ENCODE results near the gene UPK3BL1. TPM values are rescaled to one million over a fixed set of nuclear protein-coding genes. Genes with fewer than 3 reads are reported as not detected.
"Not testable (repeated sequence)": the region's sequence is repeated elsewhere in the genome, so short reads cannot be mapped to it uniquely, and the experiment has no call there.

UPK3BL1 gene
- total RNA-seq, 1 donor = 7.5 TPM

- H3K27me3 ChIP-seq (ENCODE audit: insufficient read depth, low read length); H3K4me1 ChIP-seq (ENCODE audit: insufficient read depth, low read length); H3K9me3 ChIP-seq (ENCODE audit: low read depth, low read length); H3K4me3 ChIP-seq (ENCODE audit: low read length): not testable (repeated sequence)
Observed at GRCh38 chr7:102611013-102611674, 31.4 kb downstream of the UPK3BL1 start.

- not testable (repeated sequence) for H3K4me1 ChIP-seq (ENCODE audit: insufficient read depth, low read length); H3K27me3 ChIP-seq (ENCODE audit: insufficient read depth, low read length); H3K4me3 ChIP-seq (ENCODE audit: low read length); H3K9me3 ChIP-seq (ENCODE audit: low read depth, low read length)
Observed at GRCh38 chr7:102610441-102610840, 32.1 kb downstream of the UPK3BL1 start.

DNA sequence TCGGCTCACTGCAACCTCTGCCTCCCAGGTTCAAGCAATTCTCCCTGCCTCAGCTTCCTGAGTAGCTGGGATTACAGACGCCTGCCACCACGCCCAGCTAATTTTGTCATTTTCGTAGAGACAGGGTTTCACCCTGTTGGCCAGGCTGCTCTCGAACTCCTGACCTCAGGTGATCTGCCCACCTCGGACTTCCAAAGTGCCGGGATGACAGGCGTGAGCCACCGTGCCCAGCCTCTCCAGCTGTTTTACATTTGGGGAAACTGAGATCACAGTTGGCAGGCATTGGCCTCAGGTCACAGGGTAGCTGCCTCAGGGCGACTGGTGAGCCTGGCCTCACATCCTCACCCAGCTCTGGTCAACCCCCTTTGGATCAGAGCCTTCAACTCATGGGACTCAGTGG, 32.9 kb downstream of the UPK3BL1 start:
- not testable (repeated sequence) for H3K27me3 ChIP-seq (ENCODE audit: insufficient read depth, low read length); H3K4me3 ChIP-seq (ENCODE audit: low read length); H3K4me1 ChIP-seq (ENCODE audit: insufficient read depth, low read length); H3K9me3 ChIP-seq (ENCODE audit: low read depth, low read length)

DNA sequence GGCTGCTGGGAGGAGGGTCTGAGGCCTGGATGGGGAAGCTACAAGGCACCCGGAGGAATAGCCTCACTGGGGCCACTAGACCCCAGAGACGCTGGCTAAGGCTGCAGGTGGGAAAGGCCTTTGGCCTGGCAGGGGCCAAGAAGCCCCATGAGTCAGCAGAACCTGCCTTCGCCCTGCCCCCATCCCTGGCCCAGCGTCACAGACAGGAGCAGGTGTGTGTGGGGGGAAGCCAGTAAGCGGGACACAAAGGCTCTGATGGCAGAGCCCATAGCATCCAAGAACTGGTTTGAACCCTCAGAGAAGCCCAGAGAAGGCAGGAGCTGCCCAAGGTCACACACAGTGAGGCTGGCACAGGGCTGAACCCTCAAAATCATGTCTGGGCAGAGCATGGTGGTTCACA, 35.7 kb downstream of the UPK3BL1 start:
- not testable (repeated sequence) for H3K4me1 ChIP-seq (ENCODE audit: insufficient read depth, low read length); H3K4me3 ChIP-seq (ENCODE audit: low read length); H3K27me3 ChIP-seq (ENCODE audit: insufficient read depth, low read length); H3K9me3 ChIP-seq (ENCODE audit: low read depth, low read length)

DNA sequence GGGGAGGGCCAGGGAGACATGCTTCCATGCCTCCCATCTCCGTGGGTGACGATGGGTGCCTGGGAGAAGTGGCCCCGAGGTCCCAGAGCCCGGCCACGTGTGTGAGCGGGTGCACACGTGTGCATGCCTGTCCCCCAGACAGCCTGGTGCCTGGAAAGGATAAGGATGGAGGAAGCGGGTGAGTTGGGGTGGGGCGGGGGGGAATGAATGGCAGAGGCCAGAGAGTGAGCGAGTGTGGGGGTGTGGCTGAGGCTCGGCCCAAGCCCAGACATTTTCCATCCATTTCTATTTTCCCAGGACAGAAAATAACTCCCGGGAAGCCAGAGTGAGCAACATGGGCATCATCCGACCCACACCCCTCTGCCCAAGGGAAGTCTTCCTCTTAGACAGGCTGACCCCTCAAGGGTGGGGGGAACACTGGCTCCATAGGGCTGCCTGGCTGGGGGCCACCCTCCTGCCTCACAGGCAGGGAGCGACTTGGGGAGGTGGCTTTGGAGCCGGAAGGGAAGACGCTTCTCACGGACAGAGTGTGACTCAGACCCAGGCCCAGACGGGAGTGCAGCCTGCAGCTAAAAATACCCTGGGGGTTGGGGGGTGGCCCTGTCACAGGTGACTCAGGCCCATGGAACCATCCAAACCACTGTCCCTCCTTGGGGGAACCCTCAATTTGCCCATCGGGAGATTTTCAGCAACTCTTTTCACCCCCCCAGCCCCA, 38.0 kb downstream of the UPK3BL1 start:
- not testable (repeated sequence) for H3K27me3 ChIP-seq (ENCODE audit: insufficient read depth, low read length); H3K4me1 ChIP-seq (ENCODE audit: insufficient read depth, low read length); H3K9me3 ChIP-seq (ENCODE audit: low read depth, low read length); H3K4me3 ChIP-seq (ENCODE audit: low read length)

DNA sequence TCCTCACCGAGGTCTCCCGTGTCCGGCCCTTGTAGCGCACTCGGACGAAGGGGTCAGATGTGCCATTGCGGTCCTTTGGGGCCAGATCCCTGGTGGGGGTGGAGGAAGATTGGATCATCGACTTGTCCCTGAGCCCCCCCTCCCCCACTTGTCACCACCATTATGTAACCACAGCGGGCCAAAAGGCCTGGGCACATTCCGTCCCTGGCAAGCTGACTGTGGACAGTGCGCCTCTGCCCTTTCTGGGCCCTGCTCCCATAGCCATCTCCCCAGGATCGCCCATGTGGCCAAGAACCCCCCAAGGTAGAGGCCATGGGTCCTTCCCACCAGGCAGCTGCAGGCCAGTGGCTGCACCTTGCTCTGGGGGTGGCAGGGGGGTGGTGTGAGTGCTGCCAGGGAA, 40.3 kb downstream of the UPK3BL1 start:
- H3K9me3 ChIP-seq (ENCODE audit: low read depth, low read length); H3K4me1 ChIP-seq (ENCODE audit: insufficient read depth, low read length); H3K27me3 ChIP-seq (ENCODE audit: insufficient read depth, low read length); H3K4me3 ChIP-seq (ENCODE audit: low read length): not testable (repeated sequence)

DNA sequence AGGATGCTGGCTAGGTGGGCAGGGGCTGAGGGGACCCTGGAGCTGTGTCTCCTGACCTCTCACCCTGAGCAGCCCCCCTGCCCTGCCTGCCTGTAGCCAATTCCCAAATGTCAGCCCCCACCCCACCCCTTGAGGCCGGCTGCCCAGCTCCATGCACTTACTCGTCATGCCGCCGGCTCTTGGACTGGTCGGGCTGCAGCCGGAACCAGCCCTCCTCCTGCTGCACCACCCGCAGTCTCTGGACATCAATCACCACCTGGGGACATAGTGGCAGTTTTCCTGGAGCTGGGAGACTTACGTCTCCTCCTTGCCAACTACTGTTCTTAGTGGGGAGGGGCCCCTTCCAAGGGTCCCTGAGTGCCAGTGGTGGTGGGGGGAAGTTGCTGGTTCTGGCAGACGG, 42.9 kb downstream of the UPK3BL1 start:
- H3K4me3 ChIP-seq (ENCODE audit: low read length); H3K9me3 ChIP-seq (ENCODE audit: low read depth, low read length); H3K27me3 ChIP-seq (ENCODE audit: insufficient read depth, low read length); H3K4me1 ChIP-seq (ENCODE audit: insufficient read depth, low read length): not testable (repeated sequence)

DNA sequence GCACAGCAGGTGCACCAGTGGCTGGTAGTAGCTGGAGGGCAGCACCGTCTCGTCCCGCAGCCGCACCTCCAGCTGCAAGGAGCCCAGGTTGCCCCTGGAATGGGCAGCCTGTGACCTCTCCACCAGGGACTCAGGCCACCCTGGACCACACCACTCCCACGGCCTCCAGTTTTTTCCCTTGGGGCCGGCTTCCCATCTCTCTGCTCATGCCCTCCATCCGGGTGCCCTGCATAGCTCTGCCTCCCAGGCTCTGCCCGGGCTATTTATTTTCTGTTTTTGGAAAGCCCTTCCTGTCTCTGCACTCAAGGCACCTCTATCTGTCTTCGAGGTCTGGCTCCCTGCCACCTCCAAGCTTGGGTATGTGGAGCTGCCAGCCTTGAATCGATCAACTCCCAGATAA, 46.6 kb downstream of the UPK3BL1 start:
- not testable (repeated sequence) for H3K27me3 ChIP-seq (ENCODE audit: insufficient read depth, low read length); H3K4me1 ChIP-seq (ENCODE audit: insufficient read depth, low read length); H3K4me3 ChIP-seq (ENCODE audit: low read length); H3K9me3 ChIP-seq (ENCODE audit: low read depth, low read length)

DNA sequence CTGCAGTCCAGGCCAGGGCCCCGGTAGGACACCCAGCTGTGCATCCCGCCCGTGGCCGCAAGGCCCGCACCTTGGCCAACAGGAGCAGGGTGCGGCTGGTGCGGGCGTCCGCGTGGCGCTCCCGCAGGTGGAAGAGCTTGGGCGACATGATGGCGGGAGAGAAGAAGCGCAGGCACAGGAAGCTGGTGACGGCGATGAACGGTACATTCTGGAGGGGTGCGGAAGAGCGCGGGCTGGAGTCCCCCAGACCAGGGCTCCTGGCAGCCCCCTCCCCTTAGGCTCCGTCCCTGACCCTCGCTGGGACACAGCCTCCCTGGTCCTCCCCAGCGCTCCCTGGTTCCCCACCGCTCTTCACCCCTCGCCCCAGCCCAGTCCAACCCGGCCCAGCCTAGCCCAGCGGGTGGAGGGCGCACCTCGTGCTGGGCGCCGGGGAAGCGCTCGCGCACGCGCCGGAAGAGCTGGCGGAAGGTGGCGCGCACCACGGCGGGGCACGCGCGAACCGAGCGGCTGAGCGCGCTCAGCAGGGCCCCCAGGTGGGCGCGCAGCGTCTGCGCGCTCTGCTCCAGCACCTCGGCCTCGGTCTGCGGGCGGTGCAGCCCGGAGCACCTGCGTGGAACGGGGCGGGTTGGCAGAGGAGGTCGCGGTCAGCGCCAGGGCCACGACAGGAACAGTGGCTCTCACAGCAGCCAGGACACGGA, 48.8 kb downstream of the UPK3BL1 start:
- not testable (repeated sequence) for H3K4me3 ChIP-seq (ENCODE audit: low read length); H3K27me3 ChIP-seq (ENCODE audit: insufficient read depth, low read length)

GRCh38 chr7:102592477-102593019, 50.0 kb downstream of the UPK3BL1 start:
- H3K4me3 ChIP-seq (ENCODE audit: low read length); H3K27me3 ChIP-seq (ENCODE audit: insufficient read depth, low read length); H3K9me3 ChIP-seq (ENCODE audit: low read depth, low read length); H3K4me1 ChIP-seq (ENCODE audit: insufficient read depth, low read length): not testable (repeated sequence)

More for the DNA sequence above, 48.8 kb downstream of the UPK3BL1 start:
- not testable (repeated sequence) for H3K9me3 ChIP-seq (ENCODE audit: low read depth, low read length); H3K4me1 ChIP-seq (ENCODE audit: insufficient read depth, low read length)

DNA sequence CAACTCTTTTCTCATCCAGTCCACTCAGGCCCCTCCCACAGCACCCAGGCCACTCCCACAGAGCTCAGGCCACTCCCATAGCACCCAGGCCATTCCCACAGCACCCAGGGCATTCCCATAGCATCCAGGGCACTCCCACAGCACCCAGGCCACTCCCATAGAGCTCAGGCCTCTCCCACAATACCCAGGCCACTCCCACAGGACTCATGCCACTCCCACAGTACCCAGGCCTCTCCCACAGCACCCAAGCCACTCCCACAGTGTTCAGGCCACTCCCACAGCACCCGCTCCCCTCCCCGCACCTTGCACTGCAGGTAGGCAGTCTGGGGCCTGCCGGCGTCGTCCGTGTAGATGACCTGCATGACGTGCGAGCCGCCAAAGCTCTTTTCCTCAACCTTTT, 52.7 kb downstream of the UPK3BL1 start:
- H3K4me1 ChIP-seq (ENCODE audit: insufficient read depth, low read length); H3K27me3 ChIP-seq (ENCODE audit: insufficient read depth, low read length); H3K9me3 ChIP-seq (ENCODE audit: low read depth, low read length); H3K4me3 ChIP-seq (ENCODE audit: low read length): not testable (repeated sequence)

Other genes starting within 250 kb of the UPK3BL1 start
- 30.7 TPM for gene PRKRIP1, start 246.4 kb downstream of the UPK3BL1 start, total RNA-seq
- 33.7 TPM for gene ORAI2, start 209.2 kb downstream of the UPK3BL1 start, total RNA-seq
- 6.5 TPM for gene ALKBH4, start 177.9 kb downstream of the UPK3BL1 start, total RNA-seq
- gene LRWD1, start 177.8 kb downstream of the UPK3BL1 start, total RNA-seq = 7.0 TPM
- 31.6 TPM for gene POLR2J, start 163.9 kb downstream of the UPK3BL1 start, total RNA-seq
- gene RASA4B, start 125.0 kb downstream of the UPK3BL1 start, total RNA-seq = 9.3 TPM
- gene UPK3BL2, start 99.1 kb downstream of the UPK3BL1 start, total RNA-seq = 15.0 TPM
- gene SPDYE2, start 91.6 kb downstream of the UPK3BL1 start, total RNA-seq = 0.21 TPM
- gene POLR2J3, start 70.2 kb downstream of the UPK3BL1 start, total RNA-seq = 115 TPM
- 52.6 TPM for gene RASA4, start 26.0 kb downstream of the UPK3BL1 start, total RNA-seq
- gene SPDYE2B, start 7.5 kb upstream of the UPK3BL1 start, total RNA-seq = 0.21 TPM
- 7.9 TPM for gene POLR2J2, start 28.9 kb upstream of the UPK3BL1 start, total RNA-seq
- 4.1 TPM for gene FAM185A, start 106.2 kb upstream of the UPK3BL1 start, total RNA-seq

Measured in mononuclear cell (primary cell).